HG02623 (cell line): ENCODE data around the gene OPA1.
A peak's percentile ranks its signal among the peaks of the same experiment; 100 is the strongest.

Experiments used
- ATAC-seq: cut with Tn5 transposase; IDR thresholded peaks from one replicate; pipeline ENCODE4 v1.9.1; 2021; ENCODE audit warnings: moderate library complexity; ENCODE audit not compliant: unreplicated experiment

Gene OPA1

DNA sequence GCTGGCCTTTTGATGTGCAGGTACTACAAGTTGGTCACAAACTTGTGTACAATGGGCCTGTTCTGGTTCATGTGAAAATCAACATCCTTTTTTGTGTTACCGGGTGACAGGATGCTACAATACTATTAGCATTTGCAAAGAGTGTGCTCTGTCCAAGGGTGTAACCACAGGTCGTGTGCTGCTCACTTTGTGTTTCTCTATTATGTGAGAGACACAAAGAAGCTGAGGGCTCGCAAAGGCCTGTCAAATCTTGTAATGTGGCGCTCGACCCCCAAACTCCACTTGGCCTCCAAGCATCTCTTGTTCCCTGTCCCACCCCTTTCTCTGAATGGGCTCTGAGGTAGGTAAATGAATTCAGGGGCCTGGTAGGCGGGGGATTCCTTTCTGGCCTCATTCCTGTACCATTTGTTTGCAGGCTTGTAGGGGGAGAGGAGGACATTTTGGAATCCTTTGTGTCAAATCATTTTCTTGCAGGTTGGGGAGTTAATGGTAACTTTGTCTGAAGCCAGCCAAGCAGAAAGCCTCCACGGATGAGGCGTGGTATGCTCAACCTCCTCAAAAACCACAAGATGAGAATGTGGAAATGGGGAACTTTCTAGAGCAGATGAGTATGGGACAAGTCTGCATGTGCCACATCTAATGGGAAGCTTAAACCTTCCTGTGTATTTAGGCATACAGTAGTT, 109.1 kb downstream of the OPA1 start:
- peak; percentile 55 for ATAC-seq

GRCh38 chr3:193702967-193703366, 110.0 kb downstream of the OPA1 start:
- no peak for ATAC-seq

GRCh38 chr3:193704431-193704830, 111.4 kb downstream of the OPA1 start:
- ATAC-seq = no peak

DNA sequence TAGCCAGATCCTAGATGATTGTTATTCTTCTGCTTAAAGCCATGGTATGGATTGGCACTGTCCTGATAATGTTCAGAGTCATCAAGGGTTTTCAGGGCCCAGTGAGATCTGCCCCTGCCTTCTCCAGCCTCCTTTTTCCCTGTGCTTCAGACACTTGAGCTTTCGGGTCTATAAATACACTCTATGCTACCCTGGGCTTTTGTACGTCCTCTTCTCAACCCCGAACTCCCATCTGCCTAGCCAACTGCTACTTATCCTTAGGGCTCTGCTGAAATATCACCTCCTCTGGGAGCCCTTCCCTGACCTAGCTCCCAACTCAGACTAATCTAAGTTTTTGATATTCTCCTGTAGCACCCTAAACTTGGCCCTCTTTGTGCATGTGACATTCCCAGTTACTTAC, 115.3 kb downstream of the OPA1 start:
- no peak for ATAC-seq

GRCh38 chr3:193710286-193711165, 117.5 kb downstream of the OPA1 start:
- no peak for ATAC-seq

GRCh38 chr3:193711166-193711485, 118.1 kb downstream of the OPA1 start:
- ATAC-seq = no peak

- ATAC-seq = no peak
These were observed 118.5 kb downstream of the OPA1 start for GRCh38 chr3:193711523-193711963.

DNA sequence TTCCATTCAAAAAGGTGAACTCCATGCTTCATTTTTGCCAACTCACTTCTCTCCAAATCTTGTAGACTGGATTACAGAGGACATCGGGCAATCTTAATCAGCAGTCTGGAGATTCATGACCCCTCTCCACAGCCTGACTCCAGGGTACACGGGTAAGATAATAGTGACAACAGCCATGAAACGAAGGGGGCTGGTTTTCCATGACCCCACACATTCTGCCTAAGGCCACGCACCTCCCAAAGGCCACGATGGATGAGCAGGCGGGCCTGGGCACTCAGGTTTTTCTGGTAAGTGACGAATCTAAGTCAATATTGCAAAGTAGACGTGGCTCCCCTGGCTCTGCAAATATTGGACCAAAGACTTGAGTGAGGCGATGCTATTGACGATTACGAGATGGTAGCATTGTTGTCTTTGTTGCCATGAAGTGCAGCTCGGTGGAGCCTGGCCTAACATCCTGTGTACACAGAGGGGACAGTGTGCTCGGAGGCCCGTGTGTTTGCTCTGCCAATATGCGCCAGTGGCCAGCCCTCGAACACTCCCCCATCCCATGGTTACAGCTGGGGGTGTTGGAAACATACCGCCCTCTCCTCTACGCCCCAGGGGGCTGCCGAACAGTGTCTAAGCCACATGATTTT, 119.1 kb downstream of the OPA1 start:
- no peak for ATAC-seq

- no peak for ATAC-seq
These were observed 119.9 kb downstream of the OPA1 start for GRCh38 chr3:193712938-193713337.

GRCh38 chr3:193714523-193715137, 121.6 kb downstream of the OPA1 start:
- ATAC-seq = no peak

DNA sequence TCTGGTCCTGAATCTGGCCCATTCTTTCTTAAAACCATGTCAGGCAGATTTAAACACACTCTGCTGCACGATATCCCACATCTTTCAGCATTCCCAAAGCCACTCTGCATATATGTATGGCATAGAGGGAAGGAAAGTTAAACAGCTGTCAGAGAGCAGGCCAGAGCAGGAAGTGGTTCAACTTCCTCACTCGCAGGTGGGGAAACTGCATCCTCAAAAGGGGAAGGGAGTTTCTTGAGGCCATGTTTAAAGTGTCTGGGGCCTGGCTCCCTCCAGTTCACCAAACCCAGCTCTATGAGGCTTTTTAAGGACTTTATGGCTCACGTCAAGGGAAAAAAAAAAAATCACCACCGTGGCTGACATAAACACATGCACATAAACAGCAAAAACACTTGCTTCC, 123.1 kb downstream of the OPA1 start:
- no peak for ATAC-seq

- no peak for ATAC-seq
These were observed 126.7 kb downstream of the OPA1 start for GRCh38 chr3:193719735-193720134.

DNA sequence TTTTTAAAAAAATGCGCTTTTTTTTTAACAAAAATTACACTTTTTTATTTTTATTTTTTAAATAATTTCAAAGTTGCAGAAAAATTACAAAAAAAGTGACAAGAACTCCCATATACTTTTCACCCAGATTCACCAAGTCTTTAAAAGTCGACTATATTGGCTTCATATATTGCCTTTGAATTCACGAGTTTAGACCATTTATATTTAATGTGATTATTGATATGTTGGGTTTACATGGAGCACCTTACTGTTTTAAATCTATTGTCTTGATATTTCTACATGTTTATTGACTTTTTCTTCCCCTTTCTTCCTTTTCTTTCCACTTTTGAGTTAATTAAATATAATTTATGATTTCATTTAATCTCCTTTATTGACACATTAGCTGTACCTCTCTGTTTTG, 127.2 kb downstream of the OPA1 start:
- no peak for ATAC-seq

DNA sequence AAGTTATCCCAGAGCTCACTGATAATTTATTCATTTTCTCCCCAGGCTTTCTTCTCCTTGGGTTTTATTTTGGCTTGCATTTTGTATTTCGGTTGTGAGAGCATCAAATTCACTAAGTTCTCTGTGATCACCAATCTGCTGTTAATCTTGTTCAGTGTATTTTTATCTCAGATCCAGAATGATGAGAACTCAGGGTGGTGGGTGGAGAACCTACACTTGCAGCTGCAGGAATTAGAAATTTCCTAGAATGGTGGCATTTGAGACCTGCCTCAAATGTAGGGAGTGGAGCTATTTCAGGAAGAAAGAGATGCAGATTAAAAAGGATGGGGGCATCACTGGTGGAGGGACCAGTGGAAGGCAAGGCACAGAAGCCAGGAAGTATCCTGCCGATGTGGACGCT, 129.6 kb downstream of the OPA1 start:
- no peak for ATAC-seq

DNA sequence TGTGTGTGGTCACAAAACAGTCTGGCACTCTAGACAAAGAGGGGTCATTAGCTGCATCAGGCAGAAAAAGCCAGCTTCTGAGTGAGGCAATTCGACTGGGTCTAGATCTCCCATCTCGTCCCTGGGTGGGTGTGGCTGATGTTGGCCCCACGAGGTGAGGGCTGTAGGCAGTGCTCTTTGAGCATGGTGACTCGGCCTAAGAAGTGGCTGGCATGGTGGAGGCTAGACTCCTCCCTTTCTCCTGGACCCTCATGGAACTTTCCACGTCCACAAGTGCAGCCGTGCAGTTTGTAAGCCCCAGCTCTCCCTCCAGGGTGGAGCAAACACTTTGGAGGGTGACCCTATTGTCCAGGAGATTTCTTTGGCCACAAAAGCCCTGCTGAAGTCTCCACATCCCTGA, 134.1 kb downstream of the OPA1 start:
- ATAC-seq = no peak

DNA sequence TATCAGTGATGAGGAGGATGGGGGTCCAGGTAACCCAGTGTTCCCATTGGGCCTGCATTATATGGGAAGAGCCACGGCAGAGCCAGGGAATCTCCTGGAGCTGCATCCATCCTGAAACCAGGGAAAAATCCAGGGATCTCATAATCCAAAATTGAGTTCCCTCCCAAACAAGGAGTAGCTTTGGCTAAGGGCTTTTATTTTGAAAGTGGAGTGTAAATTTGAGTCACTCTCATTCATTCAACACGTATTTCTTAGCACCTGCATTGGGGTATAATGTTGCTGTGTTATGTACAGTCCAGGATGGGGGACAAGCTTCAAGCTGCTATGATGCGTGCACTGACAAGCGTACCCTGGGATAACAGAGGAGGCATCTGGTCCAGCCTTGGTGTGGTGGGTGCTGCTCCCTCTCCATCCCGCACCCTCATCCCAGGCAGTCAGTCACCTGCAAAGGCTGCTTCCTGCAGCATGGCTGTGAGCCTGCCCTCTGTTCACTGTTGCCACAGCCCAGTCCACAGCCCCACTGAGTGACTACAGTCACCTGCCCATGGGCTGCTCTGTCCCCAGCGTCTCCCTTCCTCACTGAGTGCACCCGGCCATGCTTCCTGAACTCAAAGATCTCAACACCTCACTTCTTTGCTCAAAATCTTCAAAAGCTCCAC, 135.6 kb downstream of the OPA1 start:
- ATAC-seq = no peak

- ATAC-seq = no peak
These were observed 136.1 kb downstream of the OPA1 start for GRCh38 chr3:193729088-193729465.

DNA sequence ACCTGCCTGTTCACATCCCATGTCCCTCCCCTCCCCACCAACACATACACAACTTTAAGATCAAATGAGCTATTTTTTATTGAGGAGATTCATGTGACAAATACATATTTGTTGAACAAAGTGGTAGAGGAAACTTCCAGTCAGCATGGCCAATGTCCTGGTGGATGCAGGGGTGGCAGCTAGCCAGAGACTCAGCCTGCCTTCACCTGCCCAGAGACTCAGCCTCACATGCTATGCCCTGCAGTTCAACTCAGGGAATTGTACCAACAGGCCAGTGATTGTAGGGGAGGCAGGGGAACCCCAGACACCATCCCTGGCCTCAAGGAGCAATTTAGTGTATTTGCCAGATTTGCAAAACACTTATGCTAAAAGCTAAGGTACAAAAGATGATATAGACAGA, 136.6 kb downstream of the OPA1 start:
- ATAC-seq = no peak

GRCh38 chr3:193730511-193730910, 137.5 kb downstream of the OPA1 start:
- no peak for ATAC-seq

DNA sequence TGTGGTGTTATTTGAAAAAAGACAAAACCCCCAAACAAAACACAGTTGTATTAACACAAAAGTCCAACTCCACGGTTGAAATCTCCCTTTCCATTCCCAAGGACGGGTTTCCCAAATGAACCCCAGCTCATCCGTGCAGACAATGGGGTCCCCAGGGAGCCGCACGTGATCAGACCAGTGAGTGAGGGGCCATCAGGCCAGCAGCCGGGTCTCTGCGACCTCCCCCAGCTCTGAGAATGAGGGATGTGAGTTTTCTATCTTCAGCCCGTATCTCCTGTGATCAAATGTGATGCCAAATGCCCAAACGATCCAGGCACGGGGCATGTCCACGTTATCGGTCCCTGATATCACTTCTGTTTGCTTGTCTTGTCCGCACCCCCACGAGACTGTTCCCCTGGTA, 138.0 kb downstream of the OPA1 start:
- ATAC-seq = no peak

- no peak for ATAC-seq
These were observed 138.6 kb downstream of the OPA1 start for GRCh38 chr3:193731656-193732055.
